Endothelial cell of umbilical vein (primary cell): Measurements from ENCODE around the gene COQ9. TPM values are rescaled to one million over a fixed set of nuclear protein-coding genes. Genes with fewer than 3 reads are reported as not detected.

Experiments used
- BruUV-seq: library from RNA; stranded (reverse); fragments of 400-500 nt; replicated peaks from 2 replicates; lab custom pipeline; 2021; lab: Mats Ljungman, UMichigan
- CTCF ChIA-PET: fragments of 300-600, 350-600 bp; sonication (Branson Sonifier 250); formaldehyde crosslinking; loops from one replicate; lab custom pipeline; 2021; ENCODE audit warnings: antibody characterized with exemption, inconsistent platforms; lab: Charles Lee
- POLR2A ChIA-PET: fragments of 300-600, 350-600 bp; sonication (Branson Sonifier 250); formaldehyde crosslinking; loops from one replicate; lab custom pipeline; 2021; ENCODE audit warnings: antibody characterized with exemption, inconsistent platforms; lab: Charles Lee
- DNase-seq: peaks from one replicate; pipeline ENCODE4 v3.0.0-alpha.2; 2011; ENCODE audit warnings: low read depth, low spot score
- FAIRE-seq: peaks from 2 replicates; lab custom pipeline; 2011; peaks lifted over from hg19 to GRCh38; lab: Jason Lieb, UNC
- H2AFZ ChIP-seq: 2 replicates; pipeline ENCODE4 v1.6.0; 2012; ENCODE audit warnings: low read depth, low read length, control low read depth, inconsistent platforms
- H3K27ac ChIP-seq: 2 replicates; pipeline ENCODE4 v1.5.1; 2011; ENCODE audit warnings: low read depth, mild to moderate bottlenecking, control low read depth, low read length, moderate library complexity; ENCODE audit not compliant: insufficient read depth
- H3K27me3 ChIP-seq, 2 experiments: 2 replicates each; pipeline versions ENCODE4 v1.6.0 to v1.6.1; 2011; ENCODE audit warnings: low read length in 2 of 2, mixed read lengths in 1 of 2; ENCODE audit not compliant: control insufficient read depth in 2 of 2, insufficient read depth in 2 of 2
- H3K36me3 ChIP-seq, 2 experiments: 2 replicates in 1 of 2; 3 replicates in 1 of 2; pipeline ENCODE4 v1.5.1; 2011; ENCODE audit warnings: low read length in 2 of 2, mild to moderate bottlenecking in 1 of 2, moderate library complexity in 1 of 2; ENCODE audit not compliant: control insufficient read depth in 2 of 2, insufficient read depth in 2 of 2; ENCODE audit errors: extremely low read depth in 1 of 2
- H3K4me1 ChIP-seq: 3 replicates; pipeline ENCODE4 v1.5.1; 2011; ENCODE audit warnings: mild to moderate bottlenecking, low read length; ENCODE audit not compliant: control insufficient read depth, insufficient read depth; ENCODE audit errors: extremely low read depth
- H3K4me2 ChIP-seq: 2 replicates; pipeline ENCODE4 v1.6.1; 2011; ENCODE audit warnings: low read length, control low read depth, mixed read lengths; ENCODE audit not compliant: insufficient read depth
- H3K4me3 ChIP-seq, 3 experiments: fragments of 200-600 bp in 1 of 3; sonication (generic), shearing (Covaris generic) in 1 of 3; replicated peaks in 1 of 3; 2 replicates each; pipeline ENCODE4 v1.5.1; 2011 to 2016; ENCODE audit warnings: control low read depth in 3 of 3, low read length in 3 of 3, mild to moderate bottlenecking in 2 of 3, inconsistent platforms in 1 of 3, low read depth in 1 of 3, moderate library complexity in 1 of 3; ENCODE audit not compliant: insufficient read depth in 1 of 3
- H3K79me2 ChIP-seq: 2 replicates; pipeline ENCODE4 v1.6.0; 2012; ENCODE audit warnings: low read length, inconsistent platforms; ENCODE audit not compliant: control insufficient read depth, insufficient read depth
- H3K9ac ChIP-seq: replicated peaks from 2 replicates; pipeline ENCODE3; 2011; ENCODE audit warnings: low read length, control low read depth; ENCODE audit not compliant: insufficient read depth; ENCODE audit errors: extremely low read depth
- H3K9me1 ChIP-seq: replicated peaks from 3 replicates; pipeline ENCODE4 v1.6.0; 2011; ENCODE audit warnings: mild to moderate bottlenecking, low read length; ENCODE audit not compliant: control insufficient read depth, insufficient read depth; ENCODE audit errors: extremely low read depth
- H3K9me3 ChIP-seq: replicated peaks from 2 replicates; pipeline ENCODE4 v1.5.1; 2012; ENCODE audit warnings: low read length, inconsistent platforms; ENCODE audit not compliant: control insufficient read depth, insufficient read depth
- H4K20me1 ChIP-seq: replicated peaks from 2 replicates; pipeline ENCODE3; 2011; ENCODE audit warnings: mild to moderate bottlenecking, low read length; ENCODE audit not compliant: control insufficient read depth, insufficient read depth; ENCODE audit errors: extremely low read depth
- EZH2 ChIP-seq: IDR thresholded peaks from 2 replicates; pipeline ENCODE4 v1.6.1; 2012; ENCODE audit warnings: borderline replicate concordance, low read depth, mild to moderate bottlenecking, moderate library complexity, low read length, inconsistent platforms; ENCODE audit not compliant: severe bottlenecking
- FOS ChIP-seq: IDR thresholded peaks from 2 replicates; pipeline ENCODE4 v1.6.1; 2011; ENCODE audit warnings: mild to moderate bottlenecking, low read length, moderate library complexity, borderline replicate concordance; ENCODE audit not compliant: insufficient read depth
- GATA2 ChIP-seq: IDR thresholded peaks from 2 replicates; pipeline ENCODE4 v1.7.0; 2011; ENCODE audit warnings: low read depth, mild to moderate bottlenecking, moderate library complexity, mixed read lengths, low read length; ENCODE audit not compliant: insufficient read length, insufficient read depth
- JUN ChIP-seq: IDR thresholded peaks from 2 replicates; pipeline ENCODE4 v1.6.1; 2011; ENCODE audit warnings: borderline replicate concordance, low read depth; ENCODE audit not compliant: insufficient read length, insufficient read depth
- MYC ChIP-seq: IDR thresholded peaks from one replicate; pipeline ENCODE4 v1.6.1; 2011; ENCODE audit warnings: mild to moderate bottlenecking, low read depth, low read length
- POLR2A ChIP-seq: IDR thresholded peaks from 2 replicates; pipeline ENCODE4 v1.6.1; 2012; ENCODE audit warnings: low read depth, mild to moderate bottlenecking, control low read depth, low read length
- POLR2AphosphoS5 ChIP-seq: IDR thresholded peaks from 2 replicates; pipeline ENCODE4 v1.6.1; 2012; ENCODE audit warnings: low read depth, mild to moderate bottlenecking, control low read depth, low read length, moderate library complexity; ENCODE audit not compliant: insufficient read depth
- dilution Hi-C: fragments of 300-500 bp; cut with MboI; formaldehyde crosslinking; loops from one replicate; pipeline ENCODE4 v1.15.0; 2019; ENCODE audit warnings: low sequenced_read_pairs; ENCODE audit not compliant: extremely low pct_ligation_motif_present
- intact Hi-C: fragments of 100-400 bp; cut with micrococcal nuclease; formaldehyde crosslinking; loops from one replicate; pipeline ENCODE4 v1.10.0; 2022
- polyA plus RNA-seq, 4 experiments: library from polyadenylated mRNA; depleted of rRNA in 3 of 4; stranded (reverse) in 3 of 4; unstranded in 1 of 4; fragments of >200 nt; gene quantifications; 2 replicates each; pipeline versions ENCODE4 v1.2.1 to v1.2.3, GENCODE V29; 2011 to 2012; ENCODE audit warnings: missing spikeins in 1 of 4
- total RNA-seq: library from RNA; stranded (reverse); gene quantifications from 2 replicates; pipeline ENCODE4 v1.2.3, GENCODE V29; 2021
- TF ChIP-seq, protein P1 (sequence below), 2 donors: IDR thresholded peaks; 1 replicate in 1 of 2; 2 replicates in 1 of 2; pipeline ENCODE4 v1.5.1; 2011; ENCODE audit warnings: low read length in 2 of 2, mild to moderate bottlenecking in 2 of 2, moderate library complexity in 2 of 2, control low read depth in 1 of 2, inconsistent platforms in 1 of 2, low read depth in 1 of 2; ENCODE audit not compliant: insufficient read depth in 1 of 2; ENCODE audit errors: extremely low read depth in 1 of 2
- TF ChIP-seq, protein P2 (sequence below): IDR thresholded peaks from 2 replicates; pipeline ENCODE4 v1.6.1; 2011; ENCODE audit not compliant: insufficient read depth, insufficient read length

COQ9 gene
- total and polyA plus RNA-seq, 2 donors (not counting 3 experiments of a cell fraction or from before 2014, with no cell fraction given): 42.5 to 78.3 TPM

DNA sequence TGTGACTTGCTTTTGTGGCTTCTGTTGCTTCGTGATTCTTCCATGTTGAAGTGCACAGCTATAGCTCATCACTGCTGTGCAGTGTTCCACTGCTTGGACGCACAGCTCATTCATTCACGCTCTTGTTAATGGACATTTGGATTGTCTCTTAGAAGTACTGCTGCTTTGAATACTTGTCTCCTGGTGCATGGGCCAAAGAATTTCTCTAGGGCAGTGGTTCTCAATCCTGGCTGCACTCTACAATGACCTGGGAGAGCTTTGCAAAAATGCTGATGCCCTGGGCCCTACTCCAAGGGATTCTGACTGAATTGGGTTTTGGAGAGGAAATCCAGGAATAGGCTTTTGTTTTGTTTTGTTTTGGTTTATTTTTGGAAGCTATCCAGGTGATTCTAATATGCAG, 22.7 kb upstream of the COQ9 start:
- ChIA-PET CTCF (interaction anchor here (1.2 to 16.2 kb wide), 5 partner anchors 38 to 299 kb away, joined by 3 to 507 read pairs (median 4); partner anchors contain the start of genes ARL2BP and POLR2C), POLR2A (no interaction called here)
- H3K27me3 ChIP-seq: no peaks in the 10 kb centered on the region
- intact Hi-C loops: no loop called here
- dilution Hi-C loops: loop anchor here (25.0 kb wide), 1 partner anchor 112 kb away; no protein-coding TSS in a partner anchor
- H3K36me3 ChIP-seq: peaks cover 2 to 10% of the 10 kb centered on the region in 2 experiments
- no peak overlapping the region for H3K9ac ChIP-seq
- H3K79me2 ChIP-seq: no peaks in the 10 kb centered on the region
- DNase-seq (no peak), FAIRE-seq (no peak)
- no peak overlapping the region for H3K4me2 ChIP-seq
- no peaks in the 10 kb centered on the region for H3K9me1 ChIP-seq
- TF ChIP-seq, protein P1, sequence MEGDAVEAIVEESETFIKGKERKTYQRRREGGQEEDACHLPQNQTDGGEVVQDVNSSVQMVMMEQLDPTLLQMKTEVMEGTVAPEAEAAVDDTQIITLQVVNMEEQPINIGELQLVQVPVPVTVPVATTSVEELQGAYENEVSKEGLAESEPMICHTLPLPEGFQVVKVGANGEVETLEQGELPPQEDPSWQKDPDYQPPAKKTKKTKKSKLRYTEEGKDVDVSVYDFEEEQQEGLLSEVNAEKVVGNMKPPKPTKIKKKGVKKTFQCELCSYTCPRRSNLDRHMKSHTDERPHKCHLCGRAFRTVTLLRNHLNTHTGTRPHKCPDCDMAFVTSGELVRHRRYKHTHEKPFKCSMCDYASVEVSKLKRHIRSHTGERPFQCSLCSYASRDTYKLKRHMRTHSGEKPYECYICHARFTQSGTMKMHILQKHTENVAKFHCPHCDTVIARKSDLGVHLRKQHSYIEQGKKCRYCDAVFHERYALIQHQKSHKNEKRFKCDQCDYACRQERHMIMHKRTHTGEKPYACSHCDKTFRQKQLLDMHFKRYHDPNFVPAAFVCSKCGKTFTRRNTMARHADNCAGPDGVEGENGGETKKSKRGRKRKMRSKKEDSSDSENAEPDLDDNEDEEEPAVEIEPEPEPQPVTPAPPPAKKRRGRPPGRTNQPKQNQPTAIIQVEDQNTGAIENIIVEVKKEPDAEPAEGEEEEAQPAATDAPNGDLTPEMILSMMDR (IDR thresholded peaks at IDR 0.05; ENCODE audit: extremely low read depth in 1 of 2, insufficient read depth in 1 of 2, low read depth in 1 of 2, low read length in 2 of 2): no peak
- TF ChIP-seq, protein P2, sequence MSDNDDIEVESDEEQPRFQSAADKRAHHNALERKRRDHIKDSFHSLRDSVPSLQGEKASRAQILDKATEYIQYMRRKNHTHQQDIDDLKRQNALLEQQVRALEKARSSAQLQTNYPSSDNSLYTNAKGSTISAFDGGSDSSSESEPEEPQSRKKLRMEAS: no peak
- TF ChIP-seq JUN: no peak
- TF ChIP-seq FOS: no peak
- no peak for TF ChIP-seq POLR2A
- no peak for TF ChIP-seq MYC
- TF ChIP-seq GATA2: no peak
- no peak for TF ChIP-seq EZH2
- TF ChIP-seq POLR2AphosphoS5: no peak
- no peak overlapping the region for H3K4me3 ChIP-seq
- H3K27ac ChIP-seq: no peak overlapping the region
- no peaks in the 10 kb centered on the region for H3K9me3 ChIP-seq
- H3K4me1 ChIP-seq: no peaks in the 10 kb centered on the region
- H4K20me1 ChIP-seq: no peaks in the 10 kb centered on the region
- BruUV-seq: no TSS peak
- no peak overlapping the region for H2AFZ ChIP-seq
